ACC112 (cell line): ENCODE data around the gene FXYD6.

Experiments
- H2AFZ ChIP-seq: fragments of 200-600 bp; sonication (generic); one replicate; pipeline ENCODE4 v1.6.0; 2017; ENCODE audit warnings: antibody characterized with exemption, low read length; ENCODE audit not compliant: unreplicated experiment
- H3K27ac ChIP-seq: fragments of 200-600 bp; sonication (generic); 2 replicates; pipeline ENCODE4 v1.5.1; 2014; ENCODE audit warnings: low read depth, mild to moderate bottlenecking, antibody characterized with exemption, low read length, moderate library complexity
- H3K27me3 ChIP-seq: fragments of 200-600 bp; sonication (generic); 2 replicates; pipeline ENCODE4 v1.6.1; 2014; ENCODE audit warnings: mild to moderate bottlenecking, antibody characterized with exemption, low read length, moderate library complexity, mixed read lengths; ENCODE audit not compliant: insufficient read depth
- H3K36me3 ChIP-seq: fragments of 200-600 bp; sonication (generic); 2 replicates; pipeline ENCODE4 v1.6.1; 2016; ENCODE audit warnings: mild to moderate bottlenecking, antibody characterized with exemption, low read length, moderate library complexity, mixed read lengths; ENCODE audit not compliant: insufficient read depth
- H3K4me1 ChIP-seq: fragments of 200-600 bp; sonication (generic); one replicate; pipeline ENCODE4 v1.6.1; 2016; ENCODE audit warnings: low read length, mixed read lengths; ENCODE audit not compliant: insufficient read depth, unreplicated experiment, control insufficient read depth
- H3K4me3 ChIP-seq: fragments of 200-600 bp; sonication (generic); 2 replicates; pipeline ENCODE4 v1.5.1; 2014; ENCODE audit warnings: mild to moderate bottlenecking, low read depth, low read length
- H3K79me2 ChIP-seq: fragments of 200-600 bp; sonication (generic); one replicate; pipeline ENCODE4 v1.6.0; 2016; ENCODE audit warnings: low read length; ENCODE audit not compliant: control insufficient read depth, unreplicated experiment, insufficient read depth

Gene FXYD6

GRCh38 chr11:117834838-117835443 lies 41.5 kb downstream of the FXYD6 start:
- H3K27ac ChIP-seq: no peak overlapping the region
- H3K79me2 ChIP-seq: no peaks in the 10 kb centered on the region
- peaks cover 85% of the 10 kb centered on the region for H3K27me3 ChIP-seq
- H3K4me3 ChIP-seq: no peak overlapping the region
- H3K36me3 ChIP-seq: no peaks in the 10 kb centered on the region
- no peak overlapping the region for H2AFZ ChIP-seq
- no peaks in the 10 kb centered on the region for H3K4me1 ChIP-seq

DNA sequence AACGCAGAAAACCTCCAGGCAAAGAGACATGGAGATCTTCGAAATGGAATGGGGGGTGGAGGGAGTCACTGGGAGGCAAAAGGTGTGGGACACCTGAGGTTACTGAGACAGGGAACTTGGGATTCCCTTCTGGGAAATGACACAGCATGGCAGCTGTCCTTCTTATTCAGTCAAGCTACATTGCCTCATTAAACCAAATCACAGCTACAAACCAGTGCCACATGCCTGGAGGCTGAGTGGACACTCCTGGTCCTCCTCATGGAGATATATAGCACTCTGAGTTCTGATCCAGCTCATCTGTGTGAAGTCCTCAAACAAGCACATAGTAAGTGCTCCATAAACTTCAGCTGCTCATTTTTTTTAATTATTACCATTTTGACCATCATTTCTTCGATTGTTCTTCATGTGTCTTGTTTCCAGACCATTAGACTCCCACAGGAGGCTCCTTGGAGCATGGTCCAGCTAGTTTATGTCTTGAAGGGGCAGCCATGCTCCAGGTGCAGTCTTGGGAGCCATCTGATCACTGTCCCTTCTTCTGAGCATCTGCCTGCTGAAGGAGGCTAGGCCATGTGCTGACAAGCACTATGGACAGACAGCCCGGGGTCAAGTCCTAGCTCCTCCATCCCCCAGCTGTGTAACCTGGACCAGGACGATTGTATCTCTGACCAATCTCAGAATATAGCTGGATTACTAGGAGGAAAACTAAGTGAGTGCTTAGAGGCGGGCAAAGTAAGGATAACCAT lies 42.2 kb downstream of the FXYD6 start:
- no peaks in the 10 kb centered on the region for H3K4me1 ChIP-seq
- no peaks in the 10 kb centered on the region for H3K36me3 ChIP-seq
- no peak overlapping the region for H3K27ac ChIP-seq
- H2AFZ ChIP-seq: no peak overlapping the region
- peaks cover 78% of the 10 kb centered on the region for H3K27me3 ChIP-seq
- H3K4me3 ChIP-seq: no peak overlapping the region
- no peaks in the 10 kb centered on the region for H3K79me2 ChIP-seq

DNA sequence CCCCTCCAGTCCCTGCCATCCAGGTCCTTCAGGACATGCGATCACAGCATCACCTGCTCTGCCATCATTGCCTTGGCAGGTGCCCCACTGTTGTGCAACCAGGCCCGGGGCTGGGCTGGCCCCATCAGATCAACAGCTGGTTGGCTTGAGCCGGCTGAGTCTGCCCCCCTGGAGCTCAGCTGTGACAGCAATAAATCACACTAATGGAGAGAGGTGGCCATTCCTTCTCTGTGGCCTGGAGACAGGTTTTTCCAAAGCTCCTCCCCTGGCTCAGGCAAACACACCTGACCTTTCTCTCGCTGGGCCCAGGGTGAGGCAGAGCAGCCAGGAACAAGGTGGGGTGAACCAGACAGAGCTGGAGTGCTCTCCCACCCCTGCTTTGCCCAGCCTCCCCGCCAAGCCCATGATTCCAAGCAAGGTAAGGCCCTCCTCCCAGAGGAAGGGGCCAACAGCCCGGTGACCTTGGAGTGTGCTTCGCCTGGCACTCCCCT lies 43.0 kb downstream of the FXYD6 start:
- H3K27ac ChIP-seq: no peak overlapping the region
- no peaks in the 10 kb centered on the region for H3K79me2 ChIP-seq
- H3K4me3 ChIP-seq: no peak overlapping the region
- peaks cover 71% of the 10 kb centered on the region for H3K27me3 ChIP-seq
- peaks cover 7% of the 10 kb centered on the region for H3K4me1 ChIP-seq
- H2AFZ ChIP-seq: no peak overlapping the region
- H3K36me3 ChIP-seq: no peaks in the 10 kb centered on the region

DNA sequence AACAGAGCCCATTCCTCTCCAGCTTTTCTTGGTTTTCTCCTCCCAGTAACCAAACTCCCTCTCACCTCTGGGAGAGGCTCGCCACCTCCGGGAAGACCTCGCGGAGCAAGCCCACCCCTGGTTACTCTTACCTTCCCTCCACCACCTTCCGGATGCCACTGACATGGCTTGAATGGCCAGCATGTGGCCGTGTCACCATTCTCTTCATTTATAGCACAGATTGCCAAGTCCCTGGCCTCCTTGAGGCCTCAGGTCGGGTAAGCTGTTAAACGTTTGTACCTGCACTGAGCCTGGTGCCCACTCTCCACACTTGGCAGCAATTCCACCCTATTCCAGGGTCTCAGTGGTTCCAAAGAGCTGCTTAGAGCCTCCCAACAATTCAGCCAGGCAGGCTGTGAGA lies 43.9 kb downstream of the FXYD6 start:
- Histone ChIP-seq H3K79me2 (no peaks in the 10 kb centered on the region), H3K4me3 (no peak overlapping the region), H3K36me3 (no peaks in the 10 kb centered on the region), H3K4me1 (peaks cover 9% of the 10 kb centered on the region), H2AFZ (no peak overlapping the region), H3K27me3 (peaks cover 62% of the 10 kb centered on the region), H3K27ac (no peak overlapping the region)

- H3K4me1 ChIP-seq: peaks cover 9% of the 10 kb centered on the region
- no peak overlapping the region for H2AFZ ChIP-seq
These were observed 44.6 kb downstream of the FXYD6 start for GRCh38 chr11:117831661-117832415.

DNA sequence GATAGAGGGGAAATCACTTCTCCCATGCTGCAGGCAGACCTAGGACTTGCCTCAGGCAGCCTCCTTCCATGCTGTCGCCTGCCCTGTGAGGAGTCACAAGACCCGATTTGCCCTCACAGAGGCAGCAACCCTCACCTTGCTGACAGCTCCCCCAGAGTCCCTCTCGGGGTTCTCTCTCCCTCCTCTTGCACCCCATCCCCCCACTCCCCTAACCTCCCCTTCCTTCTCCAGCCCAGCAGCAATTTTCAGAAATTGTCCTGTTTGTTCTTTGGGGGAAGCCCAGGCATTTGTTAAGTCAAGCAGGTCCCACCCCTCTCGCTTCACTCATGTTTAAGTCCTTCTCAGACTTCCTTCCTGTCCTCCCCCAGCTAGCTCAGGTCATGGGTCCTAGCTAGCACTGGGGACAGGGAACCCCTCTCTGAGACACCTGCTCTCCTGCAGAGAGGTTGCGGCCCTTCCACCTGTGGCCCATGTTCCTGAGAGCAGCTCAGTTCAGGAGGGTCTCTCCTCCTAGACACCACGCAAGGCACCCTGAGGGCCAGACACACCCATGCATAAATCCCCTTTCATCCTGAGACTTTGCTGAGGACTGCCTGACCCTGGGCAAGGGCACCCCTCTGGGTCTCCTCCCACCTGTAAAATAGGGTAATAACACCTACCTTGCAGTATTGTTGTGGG lies 45.6 kb downstream of the FXYD6 start:
- Histone ChIP-seq H3K79me2 (no peaks in the 10 kb centered on the region), H3K4me3 (no peak overlapping the region), H3K36me3 (no peaks in the 10 kb centered on the region), H3K27me3 (peaks cover 48% of the 10 kb centered on the region), H2AFZ (no peak overlapping the region), H3K27ac (no peak overlapping the region), H3K4me1 (peaks cover 9% of the 10 kb centered on the region)

More at GRCh38 chr11:117831661-117832415, 44.6 kb downstream of the FXYD6 start:
- H3K27me3 ChIP-seq: peaks cover 56% of the 10 kb centered on the region
- H3K79me2 ChIP-seq: no peaks in the 10 kb centered on the region
- H3K36me3 ChIP-seq: no peaks in the 10 kb centered on the region
- H3K4me3 ChIP-seq: no peak overlapping the region
- no peak overlapping the region for H3K27ac ChIP-seq

DNA sequence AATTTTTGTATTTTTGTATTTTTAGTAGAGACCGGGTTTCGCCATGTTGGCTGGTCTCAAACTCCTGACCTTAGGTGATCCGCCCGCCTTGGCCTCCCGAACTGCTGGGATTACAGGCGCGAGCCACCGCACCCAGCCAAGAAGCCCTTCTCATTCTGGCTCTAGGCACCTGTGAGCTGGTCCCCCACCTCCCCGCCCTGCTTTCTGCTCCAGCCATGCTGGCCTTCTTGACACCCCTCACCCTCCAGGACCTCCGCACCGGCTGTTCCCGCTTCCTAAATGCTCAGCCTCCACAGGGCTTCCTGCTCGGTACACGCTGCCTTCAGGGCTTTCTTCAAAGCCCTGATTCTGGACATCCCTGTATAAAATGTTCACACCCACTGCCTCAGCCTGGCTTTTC lies 46.4 kb downstream of the FXYD6 start:
- H3K36me3 ChIP-seq: no peaks in the 10 kb centered on the region
- H2AFZ ChIP-seq: no peak overlapping the region
- no peaks in the 10 kb centered on the region for H3K79me2 ChIP-seq
- peaks cover 9% of the 10 kb centered on the region for H3K4me1 ChIP-seq
- no peak overlapping the region for H3K27ac ChIP-seq
- peaks cover 42% of the 10 kb centered on the region for H3K27me3 ChIP-seq
- no peak overlapping the region for H3K4me3 ChIP-seq

GRCh38 chr11:117829369-117829725 lies 47.1 kb downstream of the FXYD6 start:
- peaks cover 15% of the 10 kb centered on the region for H3K4me1 ChIP-seq
- H3K79me2 ChIP-seq: no peaks in the 10 kb centered on the region
- no peak overlapping the region for H3K27ac ChIP-seq
- no peak overlapping the region for H2AFZ ChIP-seq
- no peak overlapping the region for H3K4me3 ChIP-seq
- H3K27me3 ChIP-seq: peaks cover 35% of the 10 kb centered on the region
- no peaks in the 10 kb centered on the region for H3K36me3 ChIP-seq

GRCh38 chr11:117828611-117829368 lies 47.7 kb downstream of the FXYD6 start:
- Histone ChIP-seq H3K4me3 (no peak overlapping the region), H3K79me2 (no peaks in the 10 kb centered on the region), H3K4me1 (peaks cover 21% of the 10 kb centered on the region), H3K27me3 (peaks cover 30% of the 10 kb centered on the region), H2AFZ (no peak overlapping the region), H3K36me3 (no peaks in the 10 kb centered on the region), H3K27ac (no peak overlapping the region)
